HG03342 (cell line): ENCODE measurements around the gene MYZAP.

Experiments
- ATAC-seq: cut with Tn5 transposase; IDR thresholded peaks from one replicate; pipeline ENCODE4 v1.9.1; 2021; ENCODE audit warnings: mild to moderate bottlenecking, moderate library complexity; ENCODE audit not compliant: unreplicated experiment

MYZAP gene, protein sequence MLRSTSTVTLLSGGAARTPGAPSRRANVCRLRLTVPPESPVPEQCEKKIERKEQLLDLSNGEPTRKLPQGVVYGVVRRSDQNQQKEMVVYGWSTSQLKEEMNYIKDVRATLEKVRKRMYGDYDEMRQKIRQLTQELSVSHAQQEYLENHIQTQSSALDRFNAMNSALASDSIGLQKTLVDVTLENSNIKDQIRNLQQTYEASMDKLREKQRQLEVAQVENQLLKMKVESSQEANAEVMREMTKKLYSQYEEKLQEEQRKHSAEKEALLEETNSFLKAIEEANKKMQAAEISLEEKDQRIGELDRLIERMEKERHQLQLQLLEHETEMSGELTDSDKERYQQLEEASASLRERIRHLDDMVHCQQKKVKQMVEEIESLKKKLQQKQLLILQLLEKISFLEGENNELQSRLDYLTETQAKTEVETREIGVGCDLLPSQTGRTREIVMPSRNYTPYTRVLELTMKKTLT

DNA sequence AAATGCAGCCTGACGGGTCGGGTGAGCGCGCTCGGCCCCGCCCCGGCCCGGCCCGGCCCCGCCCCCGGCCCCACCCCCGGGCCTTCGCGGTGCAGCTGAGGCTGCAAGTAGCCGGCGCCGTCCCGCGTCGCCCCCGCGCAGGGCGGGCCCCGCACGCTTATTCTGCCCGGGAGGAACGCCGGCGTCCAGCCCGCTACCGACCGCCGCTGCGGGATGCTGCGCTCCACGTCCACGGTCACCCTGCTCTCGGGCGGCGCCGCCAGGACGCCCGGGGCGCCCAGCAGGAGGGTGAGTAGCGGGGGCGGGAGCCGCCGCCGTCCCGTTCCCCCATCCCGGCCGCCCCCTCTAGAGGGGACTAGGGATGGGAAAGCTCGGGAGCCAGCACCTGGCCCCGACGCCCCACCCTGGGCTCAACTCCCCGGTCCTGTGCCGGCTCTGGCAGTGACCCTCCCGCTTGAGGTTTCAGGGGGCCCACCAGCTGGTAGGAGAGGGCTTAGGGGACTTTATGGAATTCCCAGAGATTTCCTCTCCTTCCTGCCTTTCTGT is at the start of gene MYZAP:
TSS of gene MYZAP (plus strand) at position 83 of the 546 bp plus-strand sequence. CDS start at position 214, 131 bp downstream.
- ATAC-seq: no peak

DNA sequence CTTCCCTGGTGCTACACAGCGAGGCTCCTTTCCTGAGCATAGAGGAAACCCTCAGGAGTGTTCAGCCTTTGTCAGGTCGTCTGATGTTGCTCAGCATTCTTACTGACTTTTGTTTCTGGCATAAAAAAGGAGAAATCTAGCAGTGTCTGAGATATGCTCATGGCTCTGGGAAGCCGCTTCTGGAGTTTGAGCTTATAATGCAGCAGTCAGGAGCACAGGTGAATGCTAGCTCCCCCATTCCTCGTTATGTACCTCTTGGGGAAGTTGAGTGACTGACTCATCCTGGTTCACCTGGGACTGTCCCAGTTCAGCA is 49.2 kb upstream of the MYZAP start:
- no peak for ATAC-seq

DNA sequence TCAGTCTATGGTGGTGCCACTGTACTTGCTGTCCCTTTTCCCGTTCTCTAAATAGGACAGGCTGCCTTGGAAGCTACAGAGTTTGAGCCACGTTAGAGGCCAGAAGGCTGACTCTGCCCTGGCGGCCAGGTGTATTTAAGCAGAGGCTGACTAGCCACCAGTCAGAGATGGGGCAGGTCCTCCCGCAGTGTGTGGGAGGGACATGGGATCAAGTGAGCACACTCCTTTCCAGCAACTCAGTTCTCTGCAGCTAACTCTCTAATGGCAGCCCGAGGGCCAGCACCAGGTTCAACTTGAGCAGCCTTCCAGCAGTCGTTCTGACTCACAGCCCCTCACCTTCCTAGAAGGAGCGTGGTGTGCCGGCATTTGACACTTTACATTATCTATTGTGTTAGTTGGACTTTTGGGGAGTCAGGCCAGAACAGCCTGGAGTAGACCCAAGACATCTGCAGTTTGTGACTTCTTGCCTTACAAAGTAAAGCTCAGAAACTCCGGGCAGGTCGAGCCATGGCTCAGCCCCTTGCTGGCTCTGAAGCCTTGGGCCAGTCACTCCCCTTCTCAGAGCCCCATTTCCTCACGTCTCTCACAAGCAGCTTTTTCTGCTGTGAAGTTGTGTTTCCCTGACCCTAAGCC is 46.7 kb upstream of the MYZAP start:
- no peak for ATAC-seq

DNA sequence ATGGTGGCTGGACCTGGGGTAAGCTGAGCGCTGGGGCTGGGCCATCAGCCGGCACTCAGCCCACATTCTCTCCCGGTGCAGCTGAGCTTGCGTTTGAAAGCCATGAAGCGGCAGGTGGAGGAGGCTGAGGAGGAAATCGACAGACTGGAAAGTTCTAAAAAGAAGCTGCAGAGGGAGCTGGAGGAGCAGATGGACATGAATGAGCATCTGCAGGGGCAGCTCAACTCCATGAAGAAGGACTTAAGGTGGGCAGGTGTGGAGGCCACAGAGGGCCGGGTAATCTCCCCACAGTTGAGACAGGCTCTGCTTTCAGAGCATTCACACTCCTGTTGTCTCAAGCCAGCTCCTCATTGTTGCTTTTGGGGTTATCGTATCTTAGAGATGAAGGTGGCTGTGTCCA is 45.7 kb upstream of the MYZAP start:
- no peak for ATAC-seq

DNA sequence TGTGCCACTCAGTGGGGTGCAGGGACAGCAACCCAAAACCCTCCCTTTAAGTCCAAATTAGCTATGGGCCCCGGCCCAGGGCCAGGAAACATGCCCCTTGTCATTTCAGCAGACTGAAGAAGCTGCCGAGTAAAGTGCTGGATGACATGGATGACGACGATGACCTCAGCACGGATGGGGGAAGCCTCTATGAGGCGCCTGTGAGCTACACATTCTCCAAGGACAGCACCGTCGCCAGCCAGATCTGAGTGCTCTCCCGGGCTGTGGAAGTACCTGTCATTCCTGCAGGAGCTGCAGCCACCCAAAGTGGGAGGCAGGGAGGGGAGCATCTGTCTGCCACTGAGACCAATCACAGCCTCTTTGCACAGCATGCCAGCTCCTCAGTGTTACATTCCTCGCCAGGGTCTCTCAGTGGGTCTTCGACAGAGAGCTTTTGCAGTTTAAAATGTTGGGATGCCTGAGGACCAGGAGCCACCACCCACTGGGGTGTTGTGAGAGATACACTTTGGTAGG is 44.4 kb upstream of the MYZAP start:
- no peak for ATAC-seq

DNA sequence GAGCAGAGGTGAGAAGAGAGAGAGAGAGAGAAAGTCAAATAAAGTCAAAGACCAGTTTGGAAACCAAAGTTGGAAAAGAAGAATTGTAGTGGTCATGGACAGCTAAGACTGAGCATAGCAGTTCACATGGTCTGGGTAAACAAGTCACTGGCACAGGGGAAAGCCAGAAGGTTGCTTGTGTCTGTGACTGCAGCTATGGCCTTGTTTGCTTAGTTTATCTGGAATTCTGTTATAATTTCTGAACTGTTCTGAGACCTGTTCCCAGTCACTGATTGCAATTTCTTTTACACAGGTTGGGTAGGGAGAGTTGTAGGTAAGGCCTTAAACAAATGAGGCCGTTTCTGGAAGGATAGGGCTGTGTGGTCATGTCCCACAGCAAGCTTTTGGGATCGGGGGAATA is 43.4 kb upstream of the MYZAP start:
- ATAC-seq: no peak

DNA sequence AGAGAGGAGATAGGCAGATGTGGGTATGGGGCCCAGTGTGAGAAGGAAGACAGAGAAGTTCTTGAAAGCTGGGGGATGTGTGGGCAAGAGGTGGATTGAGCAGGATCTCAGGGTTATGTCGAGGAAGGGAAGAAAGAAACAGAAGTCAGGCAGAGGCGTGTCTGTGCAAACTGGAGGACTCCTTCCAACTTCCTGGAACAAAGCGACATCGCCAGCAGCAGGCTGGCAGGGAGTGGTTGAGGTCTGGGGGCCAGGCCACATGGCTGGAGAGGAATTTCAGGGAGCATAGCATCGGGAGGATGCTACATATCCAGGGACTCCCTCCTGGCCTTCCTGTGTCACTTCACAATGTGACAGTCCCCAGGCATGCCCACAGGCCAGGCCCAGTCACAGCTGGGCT is 42.9 kb upstream of the MYZAP start:
- no peak for ATAC-seq

DNA sequence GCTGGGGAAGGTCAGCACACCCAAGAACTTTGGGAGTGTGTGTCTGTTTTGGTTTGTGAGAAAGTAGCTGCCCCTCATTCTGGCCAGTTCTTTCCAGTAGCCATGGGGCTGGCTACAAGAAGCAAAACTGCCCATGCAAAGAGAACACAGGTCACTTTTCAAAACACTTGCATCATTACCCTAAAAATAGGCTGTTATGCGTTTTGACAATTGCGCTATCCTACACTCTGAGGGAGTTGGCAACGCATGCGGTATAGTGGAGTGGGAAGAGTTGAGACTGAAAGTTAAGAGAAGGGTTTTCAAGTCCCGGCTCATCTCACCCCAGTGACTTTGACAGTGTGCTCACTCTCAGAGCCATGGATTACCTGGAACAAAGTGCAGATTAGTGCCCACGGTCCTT is 41.8 kb upstream of the MYZAP start:
- ATAC-seq: no peak

DNA sequence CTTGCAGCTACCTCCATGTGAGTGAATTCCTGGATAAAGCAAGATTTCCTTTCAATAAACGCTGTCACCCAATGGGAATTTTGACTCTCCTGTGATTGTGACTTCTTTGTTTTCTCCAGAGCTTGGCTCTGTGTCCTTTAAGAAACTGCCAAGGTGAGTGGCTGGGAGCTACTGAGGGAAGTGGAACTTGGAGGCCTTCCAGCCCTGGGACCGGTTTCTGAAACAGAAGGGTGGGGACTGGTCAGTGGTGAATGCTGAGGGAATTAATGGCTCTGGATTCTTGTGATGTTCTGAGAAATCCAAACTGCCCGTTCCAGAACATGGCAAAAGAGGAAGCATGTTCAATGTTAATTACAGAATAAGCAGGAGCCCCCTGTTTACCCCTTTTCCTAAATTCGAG is 41.1 kb upstream of the MYZAP start:
- ATAC-seq: no peak

DNA sequence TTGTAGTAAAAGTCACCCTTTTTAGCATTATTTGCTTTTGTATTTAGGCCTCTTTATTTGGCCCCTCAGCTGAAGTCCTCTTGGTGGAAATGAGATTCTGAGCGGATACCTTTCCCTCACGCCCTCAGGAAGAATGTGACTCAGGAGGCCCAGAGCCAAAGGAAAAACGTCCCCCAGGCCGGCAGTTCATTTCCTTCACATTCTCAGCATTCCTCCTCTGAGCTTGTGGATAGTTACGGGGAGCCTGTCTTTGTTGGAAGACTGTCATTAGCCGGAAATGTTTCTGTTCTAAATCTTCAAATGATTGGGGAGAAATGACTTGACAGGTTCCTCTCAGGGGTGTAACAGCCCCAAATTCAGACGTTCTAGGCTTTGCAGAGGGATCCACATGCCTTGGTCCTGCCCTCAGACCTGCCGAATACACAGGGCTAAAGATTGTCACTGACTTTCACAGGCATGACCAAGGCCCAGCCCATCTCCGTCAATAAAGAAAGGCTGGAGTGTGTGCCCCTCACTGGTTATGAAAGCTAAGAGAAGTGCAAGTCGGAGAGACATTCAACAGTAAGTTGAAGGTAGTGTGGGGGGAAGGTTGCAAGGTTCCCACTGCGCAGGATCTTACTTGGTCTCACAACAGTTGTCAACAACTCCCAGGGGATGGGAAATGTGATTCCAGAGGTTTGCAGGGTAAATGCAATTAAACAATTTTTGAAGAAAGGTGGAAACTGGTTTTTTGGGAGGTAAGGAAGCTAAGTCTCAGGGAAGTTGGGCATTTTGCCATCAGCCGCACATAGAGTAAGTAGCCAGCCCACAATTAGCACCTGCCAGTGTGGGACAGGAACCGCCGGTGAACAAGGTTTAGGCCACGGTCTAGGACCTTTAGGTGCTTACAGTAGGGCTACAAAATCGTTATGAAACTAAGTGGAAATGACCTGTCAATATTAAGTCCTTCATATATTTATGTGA is 39.7 kb upstream of the MYZAP start:
- ATAC-seq: no peak

DNA sequence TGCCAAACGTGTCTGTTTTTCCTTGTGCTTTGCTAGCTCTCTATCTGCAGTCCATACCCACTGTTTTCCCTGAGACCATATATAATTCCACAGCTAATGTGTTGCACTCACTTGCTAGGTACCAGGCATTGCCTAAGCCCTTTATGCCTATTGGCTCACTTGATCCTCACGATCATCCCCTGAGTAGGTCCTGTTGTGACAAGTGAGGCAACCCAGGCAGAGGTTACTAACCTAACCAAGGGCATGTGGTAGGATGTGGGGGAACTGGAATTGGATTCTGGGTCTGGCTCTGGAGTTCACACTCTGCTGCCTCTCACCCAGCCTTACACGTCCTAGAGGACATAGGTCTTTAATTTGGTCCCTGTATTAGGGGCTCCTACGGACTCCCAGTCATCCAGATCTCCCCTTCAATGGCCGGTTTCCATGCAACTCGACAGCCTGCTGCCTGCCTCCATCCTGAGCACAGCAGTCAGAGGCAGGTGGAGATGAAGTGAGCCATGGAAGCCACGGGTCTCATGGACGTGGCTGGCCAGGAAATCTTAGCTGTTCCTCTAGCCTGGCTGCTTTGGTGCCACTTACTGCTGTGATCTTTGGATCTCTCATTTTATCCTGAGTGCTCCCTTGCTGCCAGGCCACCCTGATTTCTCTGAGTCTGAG is 38.9 kb upstream of the MYZAP start:
- no peak for ATAC-seq

DNA sequence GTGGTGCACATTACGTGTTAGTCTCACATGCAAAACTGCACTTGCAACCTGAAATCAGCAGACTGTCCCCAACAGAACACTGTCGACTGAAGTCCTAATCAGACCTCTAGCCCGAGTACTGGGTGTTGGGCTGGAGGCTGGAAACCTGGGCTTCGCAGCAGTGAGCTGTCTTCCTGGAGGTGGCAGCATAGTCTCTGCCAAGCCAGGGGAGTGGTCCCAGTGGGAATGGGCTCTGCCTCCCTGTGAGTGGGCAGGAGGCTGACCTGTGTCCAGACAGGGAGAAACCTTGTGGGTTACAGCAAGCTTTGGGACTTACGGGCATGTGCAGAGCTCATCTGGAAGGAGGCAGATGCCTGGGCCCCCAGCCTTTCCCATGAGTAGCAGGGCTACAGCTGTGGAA is 38.2 kb upstream of the MYZAP start:
- no peak for ATAC-seq

DNA sequence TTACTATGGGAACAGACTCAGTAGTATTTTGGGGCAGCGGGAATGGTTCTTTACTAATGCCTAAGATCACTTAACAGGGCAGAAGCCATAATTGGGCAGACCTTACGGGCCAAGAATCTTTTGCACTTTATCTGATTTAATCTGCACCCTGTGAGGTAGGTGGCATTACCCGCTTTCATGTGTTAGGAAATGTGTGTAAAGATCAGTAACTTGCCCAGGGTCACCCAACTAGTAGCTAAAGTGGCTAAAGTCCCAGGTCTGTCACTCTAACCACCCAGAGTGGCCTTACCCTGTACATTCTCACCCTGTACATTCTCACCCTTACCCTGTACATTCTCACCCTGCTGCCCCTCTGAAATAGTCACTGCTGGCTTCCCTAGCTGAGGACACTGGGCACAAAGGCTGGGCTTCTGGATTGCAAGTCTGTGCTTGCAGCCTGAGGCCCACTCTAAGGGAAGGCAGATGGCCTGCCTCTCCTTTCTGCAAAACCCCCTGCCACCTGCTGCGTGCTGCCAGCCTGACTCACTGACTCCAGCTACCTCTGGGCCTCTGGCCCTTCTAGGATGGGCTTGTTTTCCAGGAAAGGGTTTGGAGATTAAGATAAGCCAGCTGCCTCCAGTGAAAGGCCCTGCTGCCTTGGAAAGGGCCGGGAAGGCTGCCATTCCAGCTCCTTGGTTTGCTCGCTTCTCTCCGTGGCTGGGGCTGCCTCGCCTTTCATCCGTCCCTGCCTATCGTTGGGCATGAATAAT is 37.5 kb upstream of the MYZAP start:
- ATAC-seq: no peak

DNA sequence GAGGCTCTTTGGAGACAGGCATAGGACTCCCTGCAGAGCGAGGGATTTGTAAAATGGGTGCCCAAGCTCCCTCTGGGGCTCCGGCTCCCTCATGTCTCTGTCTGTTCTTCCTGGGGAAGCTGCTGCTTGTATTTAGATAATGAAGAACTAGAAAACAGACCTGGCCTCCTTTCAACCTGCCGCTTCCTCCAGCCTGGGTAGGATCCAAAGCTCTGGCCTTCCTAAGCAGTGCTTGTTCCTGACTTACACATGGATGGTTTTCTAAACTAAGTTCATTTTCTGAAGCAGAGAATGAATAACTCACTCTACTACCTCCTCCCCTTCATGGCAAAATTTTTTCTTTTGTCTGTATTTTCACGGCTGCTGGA is 36.9 kb upstream of the MYZAP start:
- ATAC-seq: no peak

DNA sequence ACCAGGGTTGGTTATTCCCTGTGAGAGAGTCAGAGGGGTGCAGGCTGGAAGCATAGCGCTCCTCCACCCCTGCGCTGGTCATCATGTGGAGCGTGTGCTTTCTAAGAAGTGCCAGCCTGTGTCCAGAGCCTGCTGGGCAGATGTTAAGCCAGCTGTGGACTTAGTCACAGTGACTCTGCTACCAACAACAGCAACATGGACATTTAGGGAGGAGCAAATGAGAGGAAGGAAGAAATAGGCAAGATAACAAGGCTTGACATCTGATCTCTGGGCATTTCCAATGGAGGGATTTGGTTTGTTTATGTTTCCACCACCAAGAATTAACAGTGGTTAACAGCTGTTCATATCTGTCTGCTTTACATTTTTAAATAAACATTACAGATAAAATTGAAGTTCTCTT is 36.4 kb upstream of the MYZAP start:
- ATAC-seq: no peak

DNA sequence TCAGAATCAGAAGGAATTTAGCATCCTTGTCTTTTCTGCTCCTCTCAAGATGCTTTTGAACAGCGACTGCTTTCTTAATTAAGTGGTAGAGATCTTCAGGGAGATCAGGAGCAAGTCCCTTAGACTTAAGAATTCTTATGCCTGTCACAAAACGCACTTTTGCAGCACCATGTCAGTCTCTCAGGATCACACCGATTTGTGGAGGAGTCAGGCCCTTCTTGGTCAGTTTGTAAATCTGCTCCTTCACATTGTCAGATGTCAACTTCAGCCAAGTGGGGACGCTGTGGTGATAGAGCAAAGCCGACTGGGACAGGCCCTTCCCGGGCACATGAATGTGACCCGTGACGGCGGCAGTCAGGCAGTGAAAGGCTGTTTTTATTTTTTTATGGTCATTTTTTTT is 35.7 kb upstream of the MYZAP start:
- no peak for ATAC-seq

DNA sequence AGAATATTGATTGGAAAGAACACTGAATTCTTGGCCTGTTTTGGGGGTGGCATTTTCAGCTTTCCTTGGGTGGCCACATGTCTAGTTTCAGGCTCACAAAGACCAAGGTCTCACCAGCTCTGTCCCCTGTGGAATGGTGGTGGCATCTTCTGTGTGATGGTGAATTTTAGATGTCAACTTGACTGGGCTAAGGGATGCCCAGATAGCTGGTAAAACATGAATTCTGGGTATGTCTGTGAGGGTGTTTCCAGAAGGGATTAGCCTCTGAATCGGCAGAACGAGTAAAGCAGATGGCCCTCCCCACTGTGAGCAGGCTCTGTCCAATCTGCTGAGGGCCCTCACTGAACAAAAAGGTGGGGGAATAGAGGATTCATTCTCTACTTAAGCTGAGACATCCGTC is 34.4 kb upstream of the MYZAP start:
- no peak for ATAC-seq

DNA sequence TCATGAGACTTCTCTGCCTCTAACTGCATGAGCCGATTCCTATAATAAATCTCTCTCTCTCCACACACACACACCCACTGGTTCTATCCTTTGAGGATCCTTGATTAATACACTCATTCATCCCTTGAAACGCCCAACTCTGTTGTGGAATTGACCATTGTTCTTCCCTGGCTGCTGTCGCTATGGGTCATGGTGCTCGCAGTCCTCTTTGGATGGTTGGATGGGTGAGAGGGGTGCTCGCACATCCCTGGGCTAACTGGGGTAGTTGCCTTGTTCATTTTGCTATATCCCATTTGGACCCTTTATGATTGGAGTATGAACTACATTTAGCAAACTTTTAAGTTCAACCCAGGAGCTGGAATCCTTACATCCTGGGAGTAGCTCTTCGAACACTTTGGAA is 33.9 kb upstream of the MYZAP start:
- ATAC-seq: no peak

DNA sequence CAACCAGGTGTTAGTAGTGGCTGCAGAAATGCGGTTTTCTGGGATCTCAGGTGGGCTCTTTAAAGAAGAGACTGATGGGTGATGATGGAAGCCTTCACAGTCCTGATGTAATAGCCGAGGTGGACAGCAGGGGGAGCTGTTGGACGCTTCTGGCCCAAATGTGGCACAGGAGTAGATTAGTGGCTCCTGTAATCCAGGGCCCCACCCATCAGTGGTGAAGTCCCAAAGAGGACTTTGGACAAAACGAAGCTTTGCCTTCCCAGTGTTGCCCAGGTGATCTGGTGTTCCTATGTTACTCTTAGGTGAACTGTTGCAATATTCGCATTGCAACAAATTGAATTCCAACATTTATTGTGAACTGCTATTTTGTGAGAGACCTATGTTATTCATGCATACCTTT is 31.8 kb upstream of the MYZAP start:
- ATAC-seq: no peak
